GM10266 (cell line): ENCODE results near the gene FAM227B.
A peak's percentile ranks its signal among the peaks of the same experiment; 100 is the strongest.
"Not testable (repeated sequence)": the region's sequence is repeated elsewhere in the genome, so short reads cannot be mapped to it uniquely, and the experiment has no call there.

ENCODE experiments used
- DNase-seq: peaks from one replicate; pipeline ENCODE4 v3.0.0; 2012; ENCODE audit errors: extremely low spot score
- TF ChIP-seq, protein P1 (sequence below): IDR thresholded peaks from 2 replicates; pipeline ENCODE4 v1.5.1; 2012; ENCODE audit warnings: mild to moderate bottlenecking, low read depth; ENCODE audit not compliant: control insufficient read depth, insufficient read depth; ENCODE audit errors: missing control alignments

FAM227B gene

DNA sequence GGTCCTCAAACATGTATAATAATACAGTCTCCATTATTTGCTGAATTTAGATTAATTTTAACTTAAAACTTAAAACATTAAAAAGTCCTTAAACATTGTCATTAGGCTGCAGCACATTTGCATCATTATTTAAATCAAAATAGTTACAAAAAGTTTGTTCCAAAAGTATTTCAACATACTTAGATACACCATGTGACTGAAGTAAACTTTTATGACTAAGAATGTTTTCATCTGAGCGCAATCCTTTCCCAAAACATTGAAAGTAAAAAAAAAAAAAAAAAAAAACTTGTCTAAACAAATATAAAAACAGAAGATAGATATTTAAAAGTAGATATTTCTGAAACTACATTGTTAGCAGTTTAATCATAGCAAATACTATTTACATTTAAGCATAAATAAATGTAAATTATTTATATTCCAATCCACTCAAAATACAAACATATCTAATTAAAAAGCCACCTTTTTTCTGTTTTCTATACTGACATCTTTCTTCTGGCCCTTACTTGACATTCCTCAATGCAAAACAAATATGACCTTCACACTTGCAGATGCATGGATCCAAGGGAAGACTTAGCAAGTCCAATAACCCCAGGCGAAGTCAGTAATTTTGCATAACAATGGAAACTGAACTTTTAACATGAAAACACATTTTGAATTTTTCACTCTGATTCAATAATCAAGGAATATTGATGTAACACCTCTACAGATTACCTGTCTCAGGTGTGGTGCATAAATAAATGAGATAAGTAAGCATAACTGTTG lies 10.3 kb downstream of the FAM227B start:
- no peak for DNase-seq
- TF ChIP-seq, protein P1, sequence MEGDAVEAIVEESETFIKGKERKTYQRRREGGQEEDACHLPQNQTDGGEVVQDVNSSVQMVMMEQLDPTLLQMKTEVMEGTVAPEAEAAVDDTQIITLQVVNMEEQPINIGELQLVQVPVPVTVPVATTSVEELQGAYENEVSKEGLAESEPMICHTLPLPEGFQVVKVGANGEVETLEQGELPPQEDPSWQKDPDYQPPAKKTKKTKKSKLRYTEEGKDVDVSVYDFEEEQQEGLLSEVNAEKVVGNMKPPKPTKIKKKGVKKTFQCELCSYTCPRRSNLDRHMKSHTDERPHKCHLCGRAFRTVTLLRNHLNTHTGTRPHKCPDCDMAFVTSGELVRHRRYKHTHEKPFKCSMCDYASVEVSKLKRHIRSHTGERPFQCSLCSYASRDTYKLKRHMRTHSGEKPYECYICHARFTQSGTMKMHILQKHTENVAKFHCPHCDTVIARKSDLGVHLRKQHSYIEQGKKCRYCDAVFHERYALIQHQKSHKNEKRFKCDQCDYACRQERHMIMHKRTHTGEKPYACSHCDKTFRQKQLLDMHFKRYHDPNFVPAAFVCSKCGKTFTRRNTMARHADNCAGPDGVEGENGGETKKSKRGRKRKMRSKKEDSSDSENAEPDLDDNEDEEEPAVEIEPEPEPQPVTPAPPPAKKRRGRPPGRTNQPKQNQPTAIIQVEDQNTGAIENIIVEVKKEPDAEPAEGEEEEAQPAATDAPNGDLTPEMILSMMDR: no peak

DNA sequence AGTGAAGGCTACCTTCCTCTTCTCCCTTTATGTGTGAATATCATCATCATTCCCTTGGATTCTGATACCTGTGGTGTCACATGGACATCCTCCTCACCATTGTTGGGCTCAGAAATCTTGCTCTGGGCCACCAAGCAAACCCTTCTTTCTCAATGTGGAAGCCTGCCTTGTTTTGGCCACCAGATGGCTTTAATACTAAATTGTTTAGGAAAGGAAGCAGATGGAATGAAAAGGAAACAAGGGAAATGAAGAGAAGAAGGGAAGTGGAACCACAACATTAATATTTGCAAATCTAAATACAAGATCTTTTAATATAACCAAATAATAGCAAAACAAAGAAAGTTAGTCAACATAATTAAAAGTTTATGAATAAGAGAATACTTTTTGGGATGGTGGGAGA lies 14.0 kb downstream of the FAM227B start:
- TF ChIP-seq, protein P1: no peak
- DNase-seq: no peak

DNA sequence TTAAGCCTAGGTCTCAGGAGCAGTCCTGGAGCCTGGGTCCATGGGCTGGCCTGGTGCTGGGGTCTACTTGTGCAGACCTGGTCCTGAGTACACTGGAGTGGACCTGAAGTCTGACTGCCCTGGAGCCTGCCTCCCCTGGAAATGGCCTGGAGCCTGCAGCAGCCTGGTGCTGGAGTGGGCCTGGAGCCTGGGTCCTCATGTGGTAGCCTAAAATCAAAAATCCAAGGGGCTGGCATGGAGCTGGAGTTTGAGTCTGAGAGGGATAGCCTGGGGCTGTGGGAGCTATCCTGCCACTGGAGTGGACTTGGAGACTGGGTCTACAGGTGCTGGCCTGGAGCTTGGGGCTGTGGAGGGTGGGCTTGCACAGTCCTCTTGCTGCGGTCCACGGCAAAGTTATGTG lies 15.0 kb downstream of the FAM227B start:
- DNase-seq: no peak
- TF ChIP-seq, protein P1: no peak

DNA sequence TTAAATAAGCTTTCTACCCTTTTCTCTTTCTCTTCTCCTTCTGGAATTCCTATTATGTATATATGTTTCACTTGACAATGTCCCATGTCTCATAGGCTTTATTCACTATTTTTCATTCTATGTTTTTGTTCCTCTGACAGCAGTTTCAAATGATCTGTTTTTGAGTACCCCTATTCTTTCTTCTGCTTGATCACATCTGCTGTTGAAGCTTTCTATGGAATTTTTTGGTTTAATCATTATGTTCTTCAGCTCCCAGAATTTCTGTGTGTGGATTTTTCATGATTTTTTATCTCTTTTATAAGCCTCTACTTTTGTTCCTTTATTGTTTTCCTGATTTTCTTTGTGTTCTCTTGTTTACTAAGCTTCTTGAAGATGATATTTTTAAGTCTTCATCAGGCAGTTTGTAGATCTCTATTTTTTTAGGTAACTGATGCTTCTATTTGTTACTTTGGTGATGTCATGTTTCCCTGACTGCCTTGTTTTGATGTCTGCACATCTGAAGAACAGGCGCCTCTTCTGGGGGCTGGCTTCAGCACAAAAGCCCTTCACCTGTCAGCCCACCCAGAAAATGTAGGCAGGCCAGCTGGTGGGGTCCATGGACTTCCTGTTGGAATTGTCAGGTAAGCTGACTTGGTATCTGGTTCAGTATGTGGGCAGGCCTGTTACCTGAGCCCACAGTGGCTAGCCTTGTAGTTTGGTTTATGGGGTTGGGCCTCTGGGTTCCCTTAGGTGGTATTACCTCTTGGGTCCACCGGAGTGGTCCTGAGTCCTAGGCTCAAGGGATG lies 15.8 kb downstream of the FAM227B start:
- TF ChIP-seq, protein P1: no peak
- no peak for DNase-seq

DNA sequence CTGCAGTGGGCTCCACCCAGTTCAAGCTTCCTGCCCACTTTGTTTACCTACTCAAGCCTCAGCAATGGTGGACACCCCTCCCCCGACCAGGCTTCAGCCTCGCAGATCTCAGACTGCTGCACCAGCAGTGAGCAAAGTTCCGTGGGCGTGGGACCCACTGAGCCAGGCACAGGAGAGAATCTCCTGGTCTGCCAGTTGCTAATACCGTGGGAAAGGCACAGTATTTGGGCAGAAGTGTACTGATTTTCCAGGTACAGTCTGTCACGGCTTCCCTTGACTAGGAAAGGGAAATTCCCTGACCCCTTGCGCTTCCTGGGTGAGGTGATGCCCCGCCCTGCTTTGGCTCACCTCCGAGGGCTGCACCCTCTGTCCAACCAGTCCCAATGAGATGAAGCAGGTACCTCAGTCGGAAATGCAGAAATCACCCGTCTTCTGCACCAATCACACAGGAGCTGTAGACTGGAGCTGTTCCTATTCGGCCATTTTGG lies 27.7 kb downstream of the FAM227B start:
- not testable (repeated sequence) for DNase-seq

DNA sequence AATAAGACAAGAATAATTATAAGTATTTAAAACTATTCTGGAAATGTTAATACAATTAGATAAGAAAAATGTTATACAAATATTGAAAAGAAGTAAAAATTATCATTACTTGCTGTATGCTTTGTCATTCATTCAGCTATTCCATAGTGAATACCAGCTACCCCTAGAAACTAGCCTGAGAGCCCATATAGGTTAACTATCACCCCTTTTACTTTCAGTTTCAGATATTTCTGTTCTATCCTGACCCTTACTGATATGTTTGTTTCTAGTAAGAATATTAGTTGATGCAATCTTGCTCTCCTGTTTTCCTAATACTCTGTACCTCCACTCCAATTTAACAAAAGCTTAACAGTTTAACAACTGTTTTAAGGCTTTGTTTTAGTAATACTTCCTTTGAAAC lies 31.6 kb downstream of the FAM227B start:
- peak; percentile 10 for DNase-seq
- TF ChIP-seq, protein P1: no peak

DNA sequence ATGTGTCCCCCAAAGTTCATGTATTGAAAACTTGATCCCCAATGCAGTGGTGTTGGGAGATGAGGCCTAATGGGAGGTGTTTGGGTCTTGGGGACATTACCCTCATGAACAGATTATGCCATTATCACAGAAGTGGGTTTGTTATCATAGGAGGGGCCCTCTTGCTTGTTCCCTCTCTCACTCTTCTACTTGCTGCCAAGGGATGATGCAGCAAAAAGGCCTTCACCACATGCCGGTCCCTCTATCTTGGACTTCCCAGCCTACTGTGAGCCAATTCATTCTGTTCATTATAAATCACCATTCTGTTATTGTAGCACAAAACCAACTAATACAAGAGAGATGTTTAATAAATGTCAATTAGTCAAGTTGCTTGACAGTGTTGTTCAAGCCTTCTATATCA lies 47.2 kb downstream of the FAM227B start:
- TF ChIP-seq, protein P1: no peak
- DNase-seq: no peak
